ENCODE results near the gene RECQL5.

GRCh38 chr17:75643643-75644017 is 23.3 kb downstream of the RECQL5 start:
- TF ChIP-seq POLR2A (IDR thresholded peaks at IDR 0.05) (no peak), CTCF (IDR thresholded peaks at IDR 0.05) (no peak), POLR2AphosphoS5 (IDR thresholded peaks at IDR 0.05; ENCODE audit: insufficient read depth in 1 of 2, low read depth in 1 of 2) (no peak)

Data from vagina (tissue), 2 donors.